HepG2 (cell line): ENCODE data around the gene SYTL3. TPM values are rescaled to one million over a fixed set of nuclear protein-coding genes. Genes with fewer than 3 reads are reported as not detected.

Experiments used
- ATAC-seq: fragments of 200-7000 bp; cut with Tn5 transposase; 3 replicates; pipeline ENCODE4 v1.9.1; 2020; ENCODE audit warnings: mild to moderate bottlenecking, moderate library complexity
- BruUV-seq: library from RNA; stranded (reverse); fragments of 400-500 nt; replicated peaks from 2 replicates; lab custom pipeline; 2021; lab: Mats Ljungman, UMichigan
- CTCF ChIA-PET: fragments of 300-600 bp; formaldehyde crosslinking; extraction: SDS; loops from one replicate; lab custom pipeline; 2021; ENCODE audit warnings: low total read pairs, inconsistent platforms, low intra/inter-chr PET ratio; lab: Yijun Ruan, JAX
- POLR2A ChIA-PET: fragments of 350-600 bp; sonication (Branson Sonifier 250); formaldehyde crosslinking; loops from one replicate; lab custom pipeline; 2020; ENCODE audit warnings: antibody characterized with exemption, inconsistent platforms; lab: Yijun Ruan, JAX
- DNase-seq: peaks from one replicate; pipeline ENCODE4 v3.0.0-alpha.2; 2015; ENCODE audit warnings: low spot score
- FAIRE-seq: peaks from 3 replicates; lab custom pipeline; 2011; peaks lifted over from hg19 to GRCh38; lab: Jason Lieb, UNC
- H2AFZ ChIP-seq: one replicate; pipeline ENCODE4 v1.6.1; 2011; ENCODE audit warnings: low read length, inconsistent platforms
- H3K27ac ChIP-seq: fragments of 300-600 bp; 3 replicates; pipeline ENCODE4 v1.8.0; 2011; ENCODE audit warnings: mixed run types, mild to moderate bottlenecking, mixed read lengths, low read length, inconsistent platforms; ENCODE audit not compliant: insufficient read depth; ENCODE audit errors: extremely low read length
- H3K27me3 ChIP-seq, 2 experiments: fragments of 200-600 bp in 1 of 2; 2 replicates in 1 of 2; 3 replicates in 1 of 2; pipeline versions ENCODE4 v1.6.0 to v1.8.0; 2011; ENCODE audit warnings: low read length in 2 of 2, mild to moderate bottlenecking in 2 of 2, moderate library complexity in 2 of 2, inconsistent platforms in 1 of 2; ENCODE audit not compliant: insufficient read depth in 2 of 2, control insufficient read depth in 1 of 2
- H3K36me3 ChIP-seq, 2 experiments: fragments of 200-600 bp in 1 of 2; replicated peaks in 1 of 2; 2 replicates in 1 of 2; 3 replicates in 1 of 2; pipeline versions ENCODE4 v1.5.1 to v1.8.0; 2011; ENCODE audit warnings: low read length in 2 of 2, inconsistent platforms in 1 of 2; ENCODE audit not compliant: insufficient read depth in 2 of 2, control insufficient read depth in 1 of 2
- H3K4me1 ChIP-seq: 2 replicates; pipeline ENCODE4 v1.5.1; 2012; ENCODE audit warnings: low read length, inconsistent platforms; ENCODE audit not compliant: insufficient read depth
- H3K4me2 ChIP-seq: 2 replicates; pipeline ENCODE4 v1.6.0; 2011; ENCODE audit warnings: low read depth, low read length, inconsistent platforms
- H3K4me3 ChIP-seq, 3 experiments: fragments of 200-600 bp in 1 of 3; sonication (generic), shearing (Covaris generic) in 1 of 3; replicated peaks in 1 of 3; 2 replicates each; pipeline ENCODE4 v1.5.1; 2011 to 2016; ENCODE audit warnings: low read length in 3 of 3, inconsistent platforms in 2 of 3, low read depth in 2 of 3, mild to moderate bottlenecking in 2 of 3, control low read depth in 1 of 3, mixed read lengths in 1 of 3; ENCODE audit not compliant: insufficient read depth in 1 of 3
- H3K79me2 ChIP-seq: one replicate; pipeline ENCODE4 v1.6.1; 2011; ENCODE audit warnings: low read length, inconsistent platforms; ENCODE audit not compliant: insufficient read depth
- H3K9ac ChIP-seq: 2 replicates; pipeline ENCODE4 v1.6.0; 2011; ENCODE audit warnings: mild to moderate bottlenecking, low read depth, low read length, inconsistent platforms; ENCODE audit not compliant: insufficient read depth
- H3K9me3 ChIP-seq: 2 replicates; pipeline ENCODE4 v1.5.1; 2012; ENCODE audit warnings: mild to moderate bottlenecking, low read length
- H4K20me1 ChIP-seq: 2 replicates; pipeline ENCODE4 v1.6.0; 2011; ENCODE audit warnings: inconsistent platforms, mild to moderate bottlenecking, low read length, moderate library complexity; ENCODE audit not compliant: insufficient read depth
- DMTF1 ChIP-seq: sonication (generic); formaldehyde crosslinking; IDR thresholded peaks from 2 replicates; pipeline ENCODE4 v1.4.0; 2020; ENCODE audit warnings: mild to moderate bottlenecking, missing genetic modification reagents
- KMT2B ChIP-seq: IDR thresholded peaks from 2 replicates; pipeline ENCODE4 v1.6.1; 2016; ENCODE audit warnings: missing genetic modification reagents, missing compliant biosample characterization
- ZBTB21 ChIP-seq: sonication (generic); formaldehyde crosslinking; IDR thresholded peaks from 2 replicates; pipeline ENCODE4 v1.4.0; 2020; ENCODE audit warnings: missing genetic modification reagents
- ZNF652 ChIP-seq: IDR thresholded peaks from 2 replicates; pipeline ENCODE4 v1.6.1; 2016; ENCODE audit warnings: low read depth, borderline replicate concordance
- ZNF83 ChIP-seq: sonication (generic); formaldehyde crosslinking; IDR thresholded peaks from 2 replicates; pipeline ENCODE4 v1.4.0; 2020; ENCODE audit warnings: missing genetic modification reagents, mild to moderate bottlenecking, borderline replicate concordance
- WGBS: methylation state at CpG from one replicate; pipeline ENCODE4 v1.1.6; 2017; ENCODE audit warnings: low lambda C conversion rate; 5-methylcytosine and 5-hydroxymethylcytosine counted together
- in situ Hi-C: cut with HindIII; loops from 2 replicates; pipeline ENCODE4 v1.10.0; 2017; ENCODE audit warnings: low pct_unique_long_range_greater_than_20kb; ENCODE audit not compliant: extremely low pct_ligation_motif_present
- intact Hi-C: fragments of 100-400 bp; cut with micrococcal nuclease; formaldehyde crosslinking; loops from one replicate; pipeline ENCODE4 v1.10.0; 2022; ENCODE audit not compliant: unreplicated experiment
- polyA plus RNA-seq, 8 experiments: library from polyadenylated mRNA; depleted of rRNA in 3 of 8; stranded (reverse) in 7 of 8; unstranded in 1 of 8; fragments of >200 nt; fragmentation: Illumina TruSeq in 4 of 8; extraction: Trizol in 4 of 8; gene quantifications; 2 replicates each; pipeline versions ENCODE4 v1.2.1 to v1.2.3, GENCODE V29; 2011 to 2016; ENCODE audit warnings: low read depth in 4 of 8, missing spikeins in 1 of 8, mixed read lengths in 1 of 8; ENCODE audit not compliant: insufficient read depth in 1 of 8
- total RNA-seq, 5 experiments: library from RNA; depleted of rRNA; stranded (reverse); fragments of >200 nt; fragmentation: Illumina TruSeq; extraction: Trizol; gene quantifications; 2 replicates each; pipeline ENCODE4 v1.2.3, GENCODE V29; 2016; ENCODE audit warnings: low read depth in 1 of 5

Gene SYTL3
- total and polyA plus RNA-seq, 2 of the 13 experiments (the other 11 are each of a cell fraction or from before 2014, with no cell fraction given) = 0.11 to 0.28 TPM

- no peaks in the 10 kb centered on the region for H3K79me2 ChIP-seq
- POLR2A ChIA-PET = no interaction called here
- CTCF ChIA-PET = no interaction called here
- no peak for DNase-seq
- no peaks in the 10 kb centered on the region for H4K20me1 ChIP-seq
- ATAC-seq = no peak
- H3K4me2 ChIP-seq = no peak overlapping the region
- H3K9me3 ChIP-seq = no peaks in the 10 kb centered on the region
- no peak overlapping the region for H3K4me3 ChIP-seq
- H3K9ac ChIP-seq = no peak overlapping the region
- intact Hi-C loops = no loop called here
- no peaks in the 10 kb centered on the region for H3K27me3 ChIP-seq
- H3K36me3 ChIP-seq = peaks cover 59 to 89% of the 10 kb centered on the region in 2 experiments
- no TSS peak for BruUV-seq
- no peak for FAIRE-seq
- in situ Hi-C loops = no loop called here
- 94% methylated on average over 21 of the region's 21 CpGs for WGBS
- TF ChIP-seq KMT2B (no peak), ZNF652 (CRISPR knock-in tag) (0 out of 2 replicates have a peak, but pooled peaks have one; percentile 29), ZNF83 (CRISPR knock-in tag) (no peak)
- no peak overlapping the region for H3K27ac ChIP-seq
- H2AFZ ChIP-seq = no peak overlapping the region
- no peaks in the 10 kb centered on the region for H3K4me1 ChIP-seq
Observed at GRCh38 chr6:158773581-158774449, 124.0 kb downstream of the SYTL3 start.

- no peak overlapping the region for H3K4me2 ChIP-seq
- ChIA-PET POLR2A (no interaction called here), CTCF (no interaction called here)
- H3K9ac ChIP-seq = no peak overlapping the region
- no peak overlapping the region for H3K27ac ChIP-seq
- no peaks in the 10 kb centered on the region for H3K27me3 ChIP-seq
- intact Hi-C loops = no loop called here
- no peaks in the 10 kb centered on the region for H3K79me2 ChIP-seq
- H3K36me3 ChIP-seq = peaks cover 49 to 78% of the 10 kb centered on the region in 2 experiments
- ATAC-seq = no peak
- DNase-seq = no peak
- H3K4me3 ChIP-seq = no peak overlapping the region
- FAIRE-seq = no peak
- in situ Hi-C loops = no loop called here
- no peak for TF ChIP-seq DMTF1 (CRISPR knock-in tag)
- TF ChIP-seq ZBTB21 = no peak
- H3K9me3 ChIP-seq = no peaks in the 10 kb centered on the region
- WGBS = 94% methylated on average over 17 of the region's 17 CpGs
- no peaks in the 10 kb centered on the region for H4K20me1 ChIP-seq
- no peak overlapping the region for H2AFZ ChIP-seq
- H3K4me1 ChIP-seq = no peaks in the 10 kb centered on the region
- BruUV-seq = no TSS peak
Observed at GRCh38 chr6:158774717-158775449, 125.0 kb downstream of the SYTL3 start.
